Measurements from ENCODE around the gene STXBP3.
"Not testable (repeated sequence)": the region's sequence is repeated elsewhere in the genome, so short reads cannot be mapped to it uniquely, and the experiment has no call there.

STXBP3 gene

DNA sequence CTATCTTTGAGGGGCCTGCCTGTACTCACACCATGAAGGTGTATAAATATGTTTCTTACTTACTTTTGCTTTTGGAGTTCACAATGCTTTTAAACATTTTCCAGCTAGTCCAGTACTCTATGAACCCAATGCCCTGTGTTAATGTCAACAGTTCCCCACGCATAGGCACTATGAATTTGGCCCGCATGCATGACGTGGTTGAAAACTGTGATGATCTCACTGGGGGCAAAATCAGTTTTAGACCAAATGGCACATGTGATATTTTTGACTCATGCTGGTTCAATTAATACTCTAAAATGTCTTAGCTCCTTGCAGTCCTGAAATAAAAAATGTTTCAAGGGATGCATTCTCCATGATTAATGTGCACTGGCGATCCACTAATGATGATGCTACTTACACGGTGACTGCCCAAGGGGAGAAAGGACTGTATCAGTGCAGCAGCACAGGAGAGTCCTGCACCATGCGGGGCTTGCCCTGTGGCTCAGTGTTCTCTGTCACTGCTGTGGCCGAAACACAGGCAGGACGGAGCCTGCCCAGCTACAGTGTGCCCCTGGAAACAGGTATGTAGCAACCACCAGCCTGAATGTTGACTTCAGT is 18.0 kb upstream of the STXBP3 start:
- no peak for DNase-seq (ENCODE audit: low read depth)

DNA sequence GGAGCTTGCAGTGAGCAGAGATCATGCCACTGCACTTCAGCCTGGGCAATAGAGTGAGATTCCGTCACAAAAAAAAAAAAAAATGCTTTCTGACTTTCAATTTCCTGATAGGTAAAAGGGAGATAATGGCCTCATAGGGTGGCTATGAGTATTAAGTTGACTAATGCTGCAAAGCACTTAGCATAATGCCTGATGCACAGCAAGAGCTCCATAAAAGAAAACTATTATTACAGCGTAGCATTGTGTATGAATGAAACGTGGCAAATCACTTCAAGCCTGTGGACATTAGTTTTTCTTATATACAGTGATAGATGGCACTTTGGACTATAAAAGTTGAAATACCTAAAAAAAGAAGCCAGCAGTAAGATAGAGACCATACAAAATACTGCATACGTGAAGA is 17.0 kb upstream of the STXBP3 start:
- no peak for DNase-seq (ENCODE audit: low read depth)

- no peak for DNase-seq (ENCODE audit: low read depth)
Measured at GRCh38 chr1:108732398-108732797, 14.1 kb upstream of the STXBP3 start.

GRCh38 chr1:108734171-108734865 is 12.2 kb upstream of the STXBP3 start:
- DNase-seq (ENCODE audit: low read depth): no peak

GRCh38 chr1:108742253-108742652 is 4.2 kb upstream of the STXBP3 start:
- no peak for DNase-seq (ENCODE audit: low read depth)

- no peak for DNase-seq (ENCODE audit: low read depth)
Measured at GRCh38 chr1:108745980-108746381, 493 bp upstream of the STXBP3 start.

- DNase-seq (ENCODE audit: low read depth): no peak
Measured at GRCh38 chr1:108747171-108747850, 837 bp downstream of the STXBP3 start.

GRCh38 chr1:108747898-108748297 is 1.4 kb downstream of the STXBP3 start:
- DNase-seq (ENCODE audit: low read depth): no peak

- no peak for DNase-seq (ENCODE audit: low read depth)
Measured at GRCh38 chr1:108749081-108749480, 2.6 kb downstream of the STXBP3 start.

- DNase-seq (ENCODE audit: low read depth): no peak
Measured at GRCh38 chr1:108750476-108751181, 4.2 kb downstream of the STXBP3 start.

DNA sequence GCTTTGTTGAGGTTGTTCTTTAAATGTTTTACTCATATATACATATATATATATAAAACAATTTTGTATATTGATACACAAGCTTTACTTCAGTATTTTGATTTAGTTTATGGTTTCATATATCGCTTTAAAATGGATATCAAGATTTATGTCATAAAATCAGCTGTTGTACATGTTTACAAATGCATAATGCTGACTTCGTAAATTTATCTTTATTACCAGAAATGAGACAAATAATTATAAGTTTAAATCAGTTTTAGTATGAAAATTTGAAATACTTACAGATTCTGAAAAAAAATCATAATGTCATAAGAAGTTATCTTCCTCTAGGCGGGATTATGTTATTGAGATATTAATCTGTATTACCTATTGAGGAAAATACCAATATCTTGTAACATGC is 6.9 kb downstream of the STXBP3 start:
- DNase-seq (ENCODE audit: low read depth): no peak

DNA sequence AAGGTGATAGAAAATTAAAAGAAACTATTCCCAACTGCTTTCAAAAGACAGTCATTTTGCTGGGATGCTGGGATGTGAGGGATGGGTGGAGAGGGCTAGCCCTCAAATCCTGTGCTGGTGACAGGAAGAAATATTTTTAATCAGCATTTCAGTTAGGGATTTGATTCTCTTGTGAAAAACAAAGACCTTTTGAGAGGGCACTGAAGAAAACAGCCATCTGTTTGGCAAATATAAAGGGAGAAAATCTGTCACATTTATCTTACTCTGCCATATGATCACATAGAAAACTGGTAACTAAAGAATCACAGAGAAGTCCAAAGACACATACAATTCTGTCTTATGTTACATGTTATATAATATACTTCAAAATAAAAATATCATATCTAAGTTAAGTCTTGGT is 12.3 kb downstream of the STXBP3 start:
- DNase-seq (ENCODE audit: low read depth): no peak

- no peak for DNase-seq (ENCODE audit: low read depth)
Measured at GRCh38 chr1:108767115-108767514, 20.6 kb downstream of the STXBP3 start.

DNA sequence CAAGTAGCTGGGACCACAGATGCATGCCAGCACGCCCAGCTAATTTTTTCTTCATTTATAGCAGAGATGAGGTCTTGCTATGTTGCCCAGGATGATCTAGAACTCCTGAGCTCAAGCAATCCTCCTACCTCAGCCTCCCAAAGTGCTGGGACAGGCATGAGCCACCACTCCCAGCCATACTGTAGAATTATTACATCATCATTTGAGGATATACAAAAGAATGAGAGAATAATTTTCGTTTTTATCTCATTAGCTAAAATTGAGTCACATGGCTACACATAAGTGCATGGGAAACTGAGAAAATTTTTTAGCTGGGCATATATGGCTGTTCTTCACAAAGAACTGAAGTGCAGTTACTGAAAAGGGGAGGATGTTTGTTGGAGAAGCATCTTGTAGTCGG is 21.2 kb downstream of the STXBP3 start:
- DNase-seq (ENCODE audit: low read depth): no peak

DNA sequence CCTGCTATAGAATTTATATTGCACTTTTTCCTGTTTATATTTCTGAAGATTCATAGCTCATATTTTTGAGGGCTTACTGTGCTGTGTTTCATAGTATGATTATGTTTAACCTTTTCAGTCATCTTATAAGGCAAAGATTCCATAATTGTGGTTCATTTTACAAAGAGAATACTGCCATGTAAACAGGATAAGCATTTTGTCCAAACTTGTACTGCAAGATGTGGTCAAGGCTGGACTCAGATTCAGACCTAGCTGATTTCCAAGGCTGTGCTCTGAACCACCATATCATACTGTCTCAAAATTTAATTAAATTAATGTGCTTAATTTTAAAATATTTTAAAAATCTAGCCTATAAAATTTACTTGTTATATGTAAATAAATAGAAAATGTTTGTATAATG is 31.4 kb downstream of the STXBP3 start:
- DNase-seq (ENCODE audit: low read depth): no peak

DNA sequence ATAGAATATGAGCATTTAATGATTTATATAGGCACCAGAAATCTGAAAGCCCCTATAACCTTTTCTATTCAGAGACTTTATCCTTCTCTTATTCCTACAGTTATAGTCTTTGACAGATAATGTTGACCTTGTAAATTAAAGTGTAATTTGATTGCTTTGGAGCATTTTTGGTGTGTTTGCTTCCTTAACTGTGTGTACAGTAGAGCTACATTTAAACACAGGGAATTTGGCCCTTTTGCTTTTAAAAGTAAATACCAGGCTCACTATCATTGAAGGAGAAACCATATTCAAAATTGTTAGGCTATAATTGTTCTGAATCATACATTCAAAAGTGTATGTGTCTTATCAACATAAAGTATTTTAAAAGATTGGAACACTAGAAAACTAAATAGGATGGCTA is 33.0 kb downstream of the STXBP3 start:
- no peak for DNase-seq (ENCODE audit: low read depth)

DNA sequence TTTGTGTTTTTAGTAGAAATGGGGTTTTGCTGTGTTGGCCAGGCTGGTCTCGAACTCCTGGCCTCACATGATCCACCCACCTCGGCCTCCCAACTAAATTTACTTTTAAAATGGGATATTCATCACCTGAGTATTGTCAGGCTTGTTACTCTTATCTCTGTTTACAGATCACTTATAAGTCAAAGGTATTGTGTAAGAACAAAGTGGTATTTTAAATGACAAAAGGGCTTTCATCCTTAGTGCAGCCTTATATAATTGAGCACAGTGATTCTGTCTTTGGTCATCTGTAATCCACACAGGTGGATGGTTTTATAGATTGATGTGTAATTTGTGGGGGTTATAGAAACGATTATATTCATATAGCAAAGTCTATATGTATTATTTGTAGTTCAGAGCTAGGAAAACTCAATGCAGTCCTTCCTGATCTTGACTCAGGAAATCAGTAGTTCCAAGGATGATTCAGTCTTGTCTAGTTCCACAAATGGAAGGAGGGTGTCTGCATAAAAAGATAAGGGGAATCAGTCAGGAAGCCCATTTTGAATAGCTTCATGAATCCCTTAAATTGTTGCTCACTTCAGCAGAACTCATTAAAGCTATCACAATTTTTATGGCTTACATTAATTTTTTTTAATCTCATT is 34.6 kb downstream of the STXBP3 start:
- no peak for DNase-seq (ENCODE audit: low read depth)

DNA sequence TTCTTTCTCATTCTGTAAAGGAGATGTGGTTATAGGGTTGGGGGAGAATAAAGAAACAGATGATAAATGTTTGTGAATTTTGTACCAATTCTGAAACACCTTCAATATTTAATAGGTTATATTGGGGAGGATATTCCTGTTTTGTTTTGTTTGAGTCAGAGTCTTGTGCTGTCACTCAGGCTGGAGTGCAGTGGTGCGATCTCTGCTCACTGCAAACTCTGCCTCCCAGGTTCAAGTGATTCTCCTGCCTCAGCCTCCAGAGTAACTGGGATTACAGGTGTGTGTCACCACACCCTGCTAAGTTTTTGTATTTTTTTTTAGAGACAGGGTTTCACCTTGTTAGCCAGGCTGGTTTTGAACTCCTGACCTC is 35.1 kb downstream of the STXBP3 start:
- DNase-seq (ENCODE audit: low read depth): not testable (repeated sequence)

DNA sequence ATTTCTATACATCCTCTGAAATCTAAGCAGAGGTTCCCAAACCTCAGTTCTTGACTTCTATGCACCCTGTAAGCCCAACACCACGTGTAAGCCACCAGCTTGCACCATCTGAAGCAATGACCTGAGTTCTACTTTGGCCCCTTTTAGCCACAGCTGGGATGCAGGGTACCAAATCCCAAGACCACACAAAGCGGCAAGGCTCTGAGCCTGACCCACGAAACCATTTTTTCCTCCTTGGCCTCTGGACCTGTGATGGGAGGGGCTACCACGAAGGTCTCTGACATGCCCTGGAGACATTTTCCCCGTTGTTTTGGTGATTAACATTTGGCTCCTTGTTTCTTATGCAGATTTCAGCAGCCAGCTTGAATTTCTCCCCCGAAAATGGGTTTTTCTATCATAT is 38.8 kb downstream of the STXBP3 start:
- DNase-seq (ENCODE audit: low read depth): no peak

DNA sequence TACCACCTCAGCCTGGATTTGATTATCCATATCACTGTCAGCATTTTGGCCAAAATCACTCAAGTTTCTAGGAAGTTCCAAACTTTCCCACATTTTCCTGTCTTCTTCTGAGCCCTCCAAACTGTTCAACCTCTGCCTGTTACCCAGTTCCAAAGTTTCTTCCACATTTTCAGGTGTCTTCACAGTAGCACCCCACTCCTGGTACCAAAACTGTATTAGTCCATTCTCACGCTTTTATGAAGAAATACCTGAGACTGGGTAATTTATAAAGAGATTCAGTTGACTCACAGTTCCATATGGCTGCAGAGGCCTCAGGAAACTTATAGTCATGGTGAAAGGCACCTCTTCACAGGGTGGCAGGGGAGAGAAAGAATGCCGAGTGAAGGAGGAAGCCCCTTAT is 39.4 kb downstream of the STXBP3 start:
- DNase-seq (ENCODE audit: low read depth): no peak

DNA sequence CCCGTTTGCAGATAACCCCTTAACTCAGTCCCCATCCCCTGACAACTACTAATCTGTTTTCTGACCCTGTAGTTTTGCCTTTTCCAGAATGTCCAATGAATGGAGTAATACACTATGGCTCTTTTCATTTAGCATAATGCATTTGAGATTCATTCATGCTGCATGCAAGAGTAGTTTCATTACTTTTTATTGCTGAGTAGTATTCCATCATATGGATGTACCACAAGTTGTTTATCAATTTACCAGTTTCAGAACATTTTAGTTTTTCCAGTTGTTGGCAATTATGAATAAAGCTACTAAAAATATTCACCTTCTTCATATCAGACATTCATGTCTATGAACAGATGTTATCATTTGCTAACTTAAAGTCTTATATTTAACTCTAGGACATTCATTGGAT is 45.3 kb downstream of the STXBP3 start:
- DNase-seq (ENCODE audit: low read depth): no peak

DNA sequence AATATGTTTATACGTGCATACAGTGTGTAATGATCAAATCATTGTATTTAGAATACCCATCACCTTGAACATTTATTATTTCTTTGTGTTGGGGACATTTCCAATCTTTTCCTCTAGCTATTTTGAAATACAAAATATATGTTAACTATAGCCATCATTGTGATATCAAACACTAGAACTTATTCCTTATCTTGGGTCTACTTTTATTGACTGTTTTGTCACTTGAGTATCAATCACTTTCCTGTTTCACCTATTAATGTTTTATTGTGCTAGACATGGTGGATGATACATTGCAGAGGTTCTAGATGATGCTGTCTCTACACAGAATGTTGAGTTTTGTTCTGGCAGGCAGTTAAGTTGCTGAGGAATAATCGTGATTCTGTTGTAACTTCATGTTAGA is 45.9 kb downstream of the STXBP3 start:
- DNase-seq (ENCODE audit: low read depth): no peak

DNA sequence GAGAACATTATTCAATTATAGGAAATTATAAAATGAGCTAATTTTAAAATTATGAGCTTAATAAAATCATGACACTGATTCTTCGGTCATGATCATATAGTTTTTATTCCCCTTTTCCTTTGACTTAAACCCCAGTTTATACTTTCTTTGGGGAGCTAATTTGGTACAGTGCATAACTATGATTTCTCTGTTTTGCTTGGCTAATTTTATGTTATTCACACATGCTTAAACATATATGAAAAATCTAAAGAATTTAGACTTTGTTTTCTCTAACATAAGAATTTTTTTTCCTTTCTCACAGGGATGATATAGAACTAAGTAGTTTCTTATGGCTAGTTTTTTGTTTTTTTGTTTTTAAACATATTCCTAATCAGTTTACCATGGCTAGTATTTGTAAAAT is 52.5 kb downstream of the STXBP3 start:
- no peak for DNase-seq (ENCODE audit: low read depth)

Data from stimulated activated CD8-positive, alpha-beta memory T cell treated with anti-CD3 and anti-CD28 coated beads, Interleukin-4, amount 100 ng/mL, for 24 hours (primary cell).